SH-SY5Y (cell line): ENCODE data around the gene DCHS1.

Source experiments
- GATA2 ChIP-seq: IDR thresholded peaks from 2 replicates; pipeline ENCODE4 v1.6.1; 2011; ENCODE audit warnings: mild to moderate bottlenecking, low read depth, low read length
- GATA3 ChIP-seq: IDR thresholded peaks from 2 replicates; pipeline ENCODE4 v1.6.1; 2011; ENCODE audit warnings: low read depth, mild to moderate bottlenecking, low read length, moderate library complexity

- TF ChIP-seq GATA3 (no peak), GATA2 (no peak)
Measured at GRCh38 chr11:6632116-6633073, 23.2 kb downstream of the DCHS1 start.
